ENCODE data around the gene HLA-DQA1. TPM values are rescaled to one million over a fixed set of nuclear protein-coding genes. Genes with fewer than 3 reads are reported as not detected.

The HLA-DQA1 gene
- total RNA-seq: 1 to 10 TPM; 6.1 to 8.8 TPM

DNA sequence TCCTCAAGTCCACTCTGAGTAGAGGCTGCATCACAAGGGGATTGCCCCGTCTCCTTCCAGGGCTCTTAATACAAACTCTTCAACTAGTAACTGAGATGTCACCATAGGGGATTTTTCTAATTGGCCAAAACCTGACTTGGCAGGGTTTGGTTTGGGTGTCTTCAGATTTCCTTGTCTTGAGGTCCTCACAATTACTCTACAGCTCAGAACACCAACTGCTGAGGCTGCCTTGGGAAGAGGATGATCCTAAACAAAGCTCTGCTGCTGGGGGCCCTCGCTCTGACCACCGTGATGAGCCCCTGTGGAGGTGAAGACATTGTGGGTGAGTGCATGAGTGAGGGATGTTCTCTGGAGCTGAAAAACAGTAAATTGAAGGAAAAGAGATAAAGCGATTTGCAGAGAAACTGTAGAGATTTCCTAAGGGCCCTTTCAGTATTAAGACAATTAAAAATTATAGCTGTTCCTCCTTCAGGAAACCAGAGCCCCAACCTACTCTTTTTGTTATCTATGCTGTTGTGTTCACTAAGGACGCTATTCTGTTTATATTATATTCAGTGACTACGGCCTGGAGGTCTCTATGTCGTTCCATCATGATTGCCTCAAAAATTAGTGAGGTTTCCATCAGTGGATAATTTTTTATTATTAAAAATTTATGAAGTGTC lies at the start of gene HLA-DQA1:
Gene HLA-DQA1 (plus strand): TSS at position 188 of the 662 bp plus-strand sequence. CDS start 53 bp downstream, at position 241.

DNA sequence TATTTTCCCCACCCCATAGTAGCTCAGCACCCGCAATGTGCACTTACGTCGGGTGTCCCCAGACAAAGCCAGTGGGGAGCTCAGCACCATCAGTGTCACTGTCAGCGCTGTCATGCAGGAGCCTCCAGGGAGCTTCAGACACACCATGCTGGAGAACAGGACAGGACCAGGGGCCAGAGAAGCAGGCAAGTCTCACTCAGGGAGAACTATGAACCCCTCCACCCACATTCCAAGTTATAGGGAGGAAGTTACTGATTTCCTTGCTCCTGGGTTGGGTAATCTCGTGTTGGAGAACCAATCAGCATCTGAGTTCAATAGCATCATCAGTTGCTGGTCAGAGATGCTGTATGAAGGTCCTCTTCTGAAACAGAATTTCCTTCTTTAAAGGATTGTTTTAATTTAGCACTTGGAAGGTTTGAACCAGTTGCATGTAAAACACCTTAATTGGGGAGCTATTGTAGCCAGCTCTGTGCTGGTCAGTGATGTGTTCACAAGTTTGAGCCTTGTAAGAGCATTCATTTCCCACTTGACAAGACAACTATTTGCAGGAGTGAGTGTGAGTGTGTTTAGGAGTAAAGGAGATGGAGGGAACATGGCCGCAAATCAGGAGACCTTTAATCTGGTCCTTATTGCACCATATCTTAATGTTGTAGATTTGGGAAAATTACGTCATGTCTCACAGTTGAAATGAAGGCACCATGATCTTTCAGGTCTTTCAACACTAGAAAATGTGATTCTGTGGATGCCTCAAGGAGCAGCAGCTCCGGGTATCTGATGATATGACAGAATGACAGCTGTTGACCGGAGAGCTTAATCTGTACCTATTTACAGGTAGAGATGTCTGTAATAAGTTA lies 47.4 kb upstream of the HLA-DQA1 start, which contains the start of gene HLA-DRB1:
Gene HLA-DRB1 (minus strand): TSS at position 253 of the 854 bp plus-strand sequence. CDS start 106 bp downstream, at position 147.

DNA sequence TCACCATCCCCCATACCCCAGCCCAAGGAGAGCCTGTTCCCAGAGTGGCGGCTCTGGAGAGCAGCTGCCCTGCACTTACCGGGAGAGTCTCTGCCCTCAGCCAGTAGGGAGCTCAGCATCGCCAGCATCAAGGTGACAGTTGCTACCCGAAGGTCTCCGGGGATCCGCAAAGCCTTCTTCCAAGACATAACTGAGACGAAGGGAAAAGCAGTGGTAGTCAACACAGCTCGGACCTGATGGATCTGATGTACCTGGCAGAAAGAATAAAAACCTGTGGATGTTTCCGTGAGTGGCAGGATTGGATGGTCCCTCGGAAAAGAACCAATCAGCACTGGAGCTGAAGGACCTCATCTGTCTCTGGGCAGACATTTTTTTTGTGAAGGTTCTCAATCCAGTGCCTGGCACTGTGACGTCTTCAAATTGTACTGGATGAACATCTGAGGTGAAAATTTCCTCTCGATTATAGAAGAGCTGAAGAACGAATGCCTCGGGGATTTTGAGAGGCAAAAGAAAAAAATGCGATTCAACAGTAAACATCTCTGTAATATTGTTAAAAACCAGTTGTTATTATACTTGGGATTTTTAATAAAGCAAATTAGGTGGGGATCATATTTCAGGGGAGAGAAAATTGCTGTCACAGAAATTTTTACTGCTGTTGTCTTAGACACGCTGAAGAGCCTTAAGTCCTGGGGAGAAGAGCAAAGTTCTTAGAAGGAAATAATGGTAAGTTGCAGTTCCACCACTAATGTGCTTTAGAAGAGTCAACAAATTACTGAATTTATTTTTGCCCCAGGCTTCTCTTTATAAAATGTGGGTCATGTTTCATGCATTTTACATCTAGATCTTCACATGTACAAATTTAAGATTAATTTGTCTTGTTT lies 29.5 kb downstream of the HLA-DQA1 start, which contains the start of gene HLA-DQB1:
Gene HLA-DQB1 (minus strand): TSS at position 238 of the 881 bp plus-strand sequence. CDS start 50 bp downstream, at position 188.

Other genes starting within 250 kb of the HLA-DQA1 start
- not detected for gene BTNL2, start 230.2 kb upstream of the HLA-DQA1 start, total RNA-seq
- gene HLA-DRA, start 197.5 kb upstream of the HLA-DQA1 start, total RNA-seq: 10 to 100 TPM; 51.2 to 58.1 TPM
- gene HLA-DRB5, start 107.1 kb upstream of the HLA-DQA1 start, total RNA-seq: 1 to 10 TPM; 2.9 to 3.7 TPM
- gene HLA-DRB1, start 47.6 kb upstream of the HLA-DQA1 start, total RNA-seq: 10 to 100 TPM; 36.3 to 37.0 TPM
- 10 to 100 TPM; 40.9 to 45.0 TPM for gene HLA-DQB1, start 29.3 kb downstream of the HLA-DQA1 start, total RNA-seq
- not detected for gene HLA-DQA2, start 104.0 kb downstream of the HLA-DQA1 start, total RNA-seq
- gene HLA-DQB2, start 126.1 kb downstream of the HLA-DQA1 start, total RNA-seq: not detected
- 1 to 10 TPM; 1.4 to 2.2 TPM for gene HLA-DOB, start 179.6 kb downstream of the HLA-DQA1 start, total RNA-seq
- 100 to 1,000 TPM; 170 TPM for gene TAP2, start 201.3 kb downstream of the HLA-DQA1 start, total RNA-seq
- 100 to 1,000 TPM; 290 to 315 TPM for gene PSMB8, start 206.6 kb downstream of the HLA-DQA1 start, total RNA-seq
- gene TAP1, start 216.3 kb downstream of the HLA-DQA1 start, total RNA-seq: 100 to 1,000 TPM; 346 to 366 TPM
- gene PSMB9, start 216.8 kb downstream of the HLA-DQA1 start, total RNA-seq: 100 to 1,000 TPM; 264 to 271 TPM

Data from activated naive CD4-positive, alpha-beta T cell treated with anti-CD3 and anti-CD28 coated beads, Interleukin-2, amount 10 ng/mL, durations not matched to agents 5 hours and 36 hours (primary cell).